GM12878 (cell line): ENCODE data around the gene TRIM38. TPM values are rescaled to one million over a fixed set of nuclear protein-coding genes. Genes with fewer than 3 reads are reported as not detected.
A peak's percentile ranks its signal among the peaks of the same experiment; 100 is the strongest.

Experiments used
- ASH2L ChIP-seq: fragments of 300-600, 200-600 bp; sonication (generic); IDR thresholded peaks from 2 replicates; pipeline ENCODE4 v1.6.1; 2017; ENCODE audit warnings: low read depth, mild to moderate bottlenecking, borderline replicate concordance
- BCL3 ChIP-seq: IDR thresholded peaks from 2 replicates; pipeline ENCODE4 v1.6.1; 2011; ENCODE audit warnings: borderline replicate concordance, low read depth, mild to moderate bottlenecking, moderate library complexity, low read length; ENCODE audit not compliant: insufficient read depth, poor library complexity, severe bottlenecking
- CEBPZ ChIP-seq: fragments of 150-350 bp; IDR thresholded peaks from 2 replicates; pipeline ENCODE4 v1.6.1; 2016; ENCODE audit warnings: low read depth, low read length
- E2F4 ChIP-seq: IDR thresholded peaks from 2 replicates; pipeline ENCODE4 v1.6.1; 2012; ENCODE audit warnings: low read depth, low read length, improper control_type of control experiment
- EGR1 ChIP-seq, 2 experiments: IDR thresholded peaks; 1 replicate in 1 of 2; 2 replicates in 1 of 2; pipeline ENCODE4 v1.6.1; 2011 to 2012; ENCODE audit warnings: low read depth in 2 of 2, low read length in 2 of 2, borderline replicate concordance in 1 of 2, mild to moderate bottlenecking in 1 of 2, moderate library complexity in 1 of 2
- EP300 ChIP-seq, 2 experiments: fragments of 150-350 bp in 1 of 2; IDR thresholded peaks; 2 replicates each; pipeline ENCODE4 v1.6.1; 2011 to 2012; ENCODE audit warnings: low read depth in 2 of 2, low read length in 2 of 2, borderline replicate concordance in 1 of 2, improper control_type of control experiment in 1 of 2, inconsistent platforms in 1 of 2; ENCODE audit not compliant: control insufficient read depth in 1 of 2
- IRF4 ChIP-seq: IDR thresholded peaks from 2 replicates; pipeline ENCODE4 v1.6.1; 2011; ENCODE audit warnings: low read depth, low read length
- MEF2A ChIP-seq: IDR thresholded peaks from 2 replicates; pipeline ENCODE4 v1.6.1; 2011; ENCODE audit warnings: low read depth, mild to moderate bottlenecking, low read length, moderate library complexity; ENCODE audit not compliant: insufficient read depth
- MLLT1 ChIP-seq: fragments of 450-650 bp; IDR thresholded peaks from 2 replicates; pipeline ENCODE4 v1.6.1; 2016; ENCODE audit warnings: mild to moderate bottlenecking
- MTA2 ChIP-seq: fragments of 450-650 bp; IDR thresholded peaks from 2 replicates; pipeline ENCODE4 v1.6.1; 2016; ENCODE audit warnings: low read depth, mild to moderate bottlenecking, moderate library complexity
- MYB ChIP-seq: fragments of 150-350 bp; IDR thresholded peaks from 2 replicates; pipeline ENCODE4 v1.6.1; 2014; ENCODE audit warnings: mild to moderate bottlenecking, low read depth, low read length, borderline replicate concordance
- NFYA ChIP-seq: IDR thresholded peaks from 2 replicates; pipeline ENCODE4 v1.6.1; 2011; ENCODE audit warnings: low read depth, mild to moderate bottlenecking, low read length, improper control_type of control experiment, borderline replicate concordance
- POU2F2 ChIP-seq: IDR thresholded peaks from 3 replicates; pipeline ENCODE4 v1.6.1; 2011; ENCODE audit warnings: low read depth, mild to moderate bottlenecking, low read length, borderline replicate concordance
- RB1 ChIP-seq: fragments of 450-650 bp; formaldehyde crosslinking; IDR thresholded peaks from 2 replicates; pipeline ENCODE4 v1.6.1; 2017; ENCODE audit warnings: mild to moderate bottlenecking, borderline replicate concordance
- REST ChIP-seq: IDR thresholded peaks from 2 replicates; pipeline ENCODE4 v1.6.1; 2012; ENCODE audit warnings: mild to moderate bottlenecking, low read depth, low read length
- STAT1 ChIP-seq: fragments of 450-650 bp; conservative IDR thresholded peaks from 2 replicates; pipeline ENCODE4 v1.6.1; 2014; ENCODE audit warnings: antibody characterized with exemption, mild to moderate bottlenecking
- ZNF274 ChIP-seq: IDR thresholded peaks from one replicate; pipeline ENCODE4 v1.8.0; 2011; ENCODE audit not compliant: insufficient read length, insufficient read depth
- polyA plus RNA-seq, 11 experiments: library from polyadenylated mRNA; depleted of rRNA in 4 of 11; unstranded in 6 of 11; stranded (reverse) in 5 of 11; fragments of >200 nt; fragmentation: Nextera tagmentation in 4 of 11; fragmentation: Illumina TruSeq in 1 of 11; extraction: Ambion mirVana in 4 of 11; extraction: Trizol in 1 of 11; gene quantifications; 1 replicate in 1 of 11; 2 replicates in 10 of 11; pipeline versions ENCODE4 v1.2.1 to v1.2.3, GENCODE V29; 2011 to 2016; ENCODE audit warnings: inconsistent platforms in 2 of 11, missing spikeins in 2 of 11, low read depth in 1 of 11
- total RNA-seq, 4 experiments: library from RNA; depleted of rRNA in 3 of 4; stranded (reverse); fragments of >200 nt in 3 of 4; fragmentation: Illumina TruSeq in 1 of 4; extraction: Trizol in 1 of 4; gene quantifications; 2 replicates each; pipeline versions ENCODE4 v1.2.1 to v1.2.3, GENCODE V29; 2013 to 2021

TRIM38 gene
- total and polyA plus RNA-seq, 10 of the 15 experiments (the other 5 are each of a cell fraction or from before 2014, with no cell fraction given): 4.5 to 14.7 (median 11.1) TPM

- no peak for TF ChIP-seq REST
- TF ChIP-seq MEF2A: 0 out of 2 replicates have a peak, but pooled peaks have one; percentile 2
- 0 out of 2 replicates have a peak, but pooled peaks have one; percentile 8 for TF ChIP-seq IRF4
- peak; percentile 38; the same call in 1 of the 2 replicates for TF ChIP-seq MYB
- TF ChIP-seq BCL3: no peak
- no peak for TF ChIP-seq CEBPZ
- peak; percentile 14 to 24; a peak in 1 of 3 replicates for TF ChIP-seq EGR1 (IDR thresholded peaks at IDR 0.05; ENCODE audit: borderline replicate concordance in 1 of 2, low read depth in 2 of 2, low read length in 2 of 2)
- peak; percentile 95 for TF ChIP-seq MLLT1
- peak; percentile 11; the same call in 1 of the 2 replicates for TF ChIP-seq NFYA
- peak; percentile 56; the same call in 1 of the 2 replicates for TF ChIP-seq RB1
- no peak for TF ChIP-seq MTA2
- peak; percentile 98 for TF ChIP-seq POU2F2
- peak; percentile 27; the same call in 1 of the 2 replicates for TF ChIP-seq STAT1
- TF ChIP-seq E2F4: 0 out of 2 replicates have a peak, but pooled peaks have one; percentile 9
- TF ChIP-seq EP300 (IDR thresholded peaks at IDR 0.05; ENCODE audit: borderline replicate concordance in 1 of 2, control insufficient read depth in 1 of 2, low read depth in 2 of 2, low read length in 2 of 2): peak in 1 of 2 experiments; percentile 19; a peak in 1 of 4 replicates
- no peak for TF ChIP-seq ASH2L
- no peak for TF ChIP-seq ZNF274
Observed at GRCh38 chr6:26020329-26021000, 57.9 kb downstream of the TRIM38 start (continued).
